Neuron (in vitro differentiated cells): ENCODE measurements around the gene CRHR1.

Source experiments
- H2AFZ ChIP-seq: one replicate; pipeline ENCODE4 v1.6.1; 2013; ENCODE audit warnings: low read depth, mild to moderate bottlenecking, inconsistent platforms, low read length, moderate library complexity
- H3K27me3 ChIP-seq: one replicate; pipeline ENCODE4 v1.6.1; 2013; ENCODE audit warnings: low read length; ENCODE audit not compliant: insufficient read depth
- H3K36me3 ChIP-seq: one replicate; pipeline ENCODE4 v1.6.1; 2013; ENCODE audit warnings: low read length; ENCODE audit not compliant: insufficient read depth
- H3K4me1 ChIP-seq: one replicate; pipeline ENCODE4 v1.6.1; 2013; ENCODE audit warnings: low read length; ENCODE audit not compliant: insufficient read depth
- H3K4me3 ChIP-seq: 2 replicates; pipeline ENCODE4 v1.5.1; 2013; ENCODE audit warnings: mild to moderate bottlenecking, low read length, moderate library complexity
- H3K9me3 ChIP-seq: one replicate; pipeline ENCODE4 v1.6.1; 2013; ENCODE audit warnings: low read length

CRHR1 gene

GRCh38 chr17:45839442-45839841 is 55.3 kb downstream of the CRHR1 start:
- no peak overlapping the region for H2AFZ ChIP-seq
- H3K36me3 ChIP-seq, result no peaks in the 10 kb centered on the region
- peaks cover 37% of the 10 kb centered on the region for H3K27me3 ChIP-seq

GRCh38 chr17:45841186-45841585 is 57.1 kb downstream of the CRHR1 start:
- H3K4me1 ChIP-seq, result no peaks in the 10 kb centered on the region
- H3K27me3 ChIP-seq, result peaks cover 22% of the 10 kb centered on the region
- no peaks in the 10 kb centered on the region for H3K9me3 ChIP-seq
- no peak overlapping the region for H3K4me3 ChIP-seq
- H3K36me3 ChIP-seq, result no peaks in the 10 kb centered on the region
- no peak overlapping the region for H2AFZ ChIP-seq

More at GRCh38 chr17:45839442-45839841, 55.3 kb downstream of the CRHR1 start:
- Histone ChIP-seq H3K9me3 (no peaks in the 10 kb centered on the region), H3K4me1 (no peaks in the 10 kb centered on the region), H3K4me3 (no peak overlapping the region)

- no peaks in the 10 kb centered on the region for H3K9me3 ChIP-seq
- H3K36me3 ChIP-seq, result no peaks in the 10 kb centered on the region
- no peaks in the 10 kb centered on the region for H3K4me1 ChIP-seq
- peaks cover 15% of the 10 kb centered on the region for H3K27me3 ChIP-seq
- H3K4me3 ChIP-seq, result no peak overlapping the region
- no peak overlapping the region for H2AFZ ChIP-seq
Observed at GRCh38 chr17:45841883-45842525, 57.9 kb downstream of the CRHR1 start.

- Histone ChIP-seq H3K27me3 (peaks cover 5% of the 10 kb centered on the region), H2AFZ (no peak overlapping the region), H3K4me1 (no peaks in the 10 kb centered on the region)
Observed at GRCh38 chr17:45843722-45844121, 59.6 kb downstream of the CRHR1 start.

GRCh38 chr17:45844695-45845375 is 60.7 kb downstream of the CRHR1 start, which contains the start of gene SPPL2C:
Gene SPPL2C (plus strand): TSS chr17:45844881. CDS start chr17:45844907, 26 bp downstream.
- H3K36me3 ChIP-seq, result no peaks in the 10 kb centered on the region
- H3K4me1 ChIP-seq, result no peaks in the 10 kb centered on the region
- H2AFZ ChIP-seq, result no peak within 1 kb of the TSS
- no peak within 1 kb of the TSS for H3K4me3 ChIP-seq
- H3K27me3 ChIP-seq, result peaks cover 5% of the 10 kb centered on the region
- no peaks in the 10 kb centered on the region for H3K9me3 ChIP-seq

More at GRCh38 chr17:45843722-45844121, 59.6 kb downstream of the CRHR1 start:
- Histone ChIP-seq H3K4me3 (no peak overlapping the region), H3K36me3 (no peaks in the 10 kb centered on the region), H3K9me3 (no peaks in the 10 kb centered on the region)

- H3K4me3 ChIP-seq, result no peak overlapping the region
Observed at GRCh38 chr17:45845376-45846185, 61.5 kb downstream of the CRHR1 start.

GRCh38 chr17:45846223-45846622 is 62.1 kb downstream of the CRHR1 start:
- no peaks in the 10 kb centered on the region for H3K9me3 ChIP-seq
- no peak overlapping the region for H2AFZ ChIP-seq
- no peak overlapping the region for H3K4me3 ChIP-seq
- no peaks in the 10 kb centered on the region for H3K36me3 ChIP-seq
- H3K27me3 ChIP-seq, result peaks cover 7% of the 10 kb centered on the region
- no peaks in the 10 kb centered on the region for H3K4me1 ChIP-seq

More at GRCh38 chr17:45845376-45846185, 61.5 kb downstream of the CRHR1 start:
- peaks cover 5% of the 10 kb centered on the region for H3K27me3 ChIP-seq
- no peaks in the 10 kb centered on the region for H3K4me1 ChIP-seq
- no peaks in the 10 kb centered on the region for H3K9me3 ChIP-seq
- no peaks in the 10 kb centered on the region for H3K36me3 ChIP-seq
- no peak overlapping the region for H2AFZ ChIP-seq

GRCh38 chr17:45846646-45847045 is 62.5 kb downstream of the CRHR1 start:
- H3K36me3 ChIP-seq, result no peaks in the 10 kb centered on the region
- H3K27me3 ChIP-seq, result peaks cover 7% of the 10 kb centered on the region
- H2AFZ ChIP-seq, result no peak overlapping the region
- no peaks in the 10 kb centered on the region for H3K9me3 ChIP-seq
- no peak overlapping the region for H3K4me3 ChIP-seq
- no peaks in the 10 kb centered on the region for H3K4me1 ChIP-seq

- no peaks in the 10 kb centered on the region for H3K36me3 ChIP-seq
Observed at GRCh38 chr17:45847101-45847500, 63.0 kb downstream of the CRHR1 start.

GRCh38 chr17:45847747-45848146 is 63.6 kb downstream of the CRHR1 start:
- peaks cover 2% of the 10 kb centered on the region for H3K27me3 ChIP-seq
- H3K4me3 ChIP-seq, result no peak overlapping the region
- H3K36me3 ChIP-seq, result no peaks in the 10 kb centered on the region

More at GRCh38 chr17:45847101-45847500, 63.0 kb downstream of the CRHR1 start:
- Histone ChIP-seq H3K9me3 (no peaks in the 10 kb centered on the region), H3K27me3 (peaks cover 3% of the 10 kb centered on the region), H3K4me3 (no peak overlapping the region), H2AFZ (no peak overlapping the region), H3K4me1 (no peaks in the 10 kb centered on the region)

GRCh38 chr17:45848405-45848804 is 64.3 kb downstream of the CRHR1 start:
- Histone ChIP-seq H2AFZ (no peak overlapping the region), H3K4me1 (no peaks in the 10 kb centered on the region), H3K4me3 (no peak overlapping the region), H3K9me3 (no peaks in the 10 kb centered on the region), H3K36me3 (no peaks in the 10 kb centered on the region), H3K27me3 (peaks cover 2% of the 10 kb centered on the region)

More at GRCh38 chr17:45847747-45848146, 63.6 kb downstream of the CRHR1 start:
- Histone ChIP-seq H3K9me3 (no peaks in the 10 kb centered on the region), H2AFZ (no peak overlapping the region), H3K4me1 (no peaks in the 10 kb centered on the region)

- Histone ChIP-seq H3K4me1 (no peaks in the 10 kb centered on the region), H3K36me3 (no peaks in the 10 kb centered on the region), H3K4me3 (no peak overlapping the region), H3K9me3 (no peaks in the 10 kb centered on the region), H2AFZ (no peak overlapping the region), H3K27me3 (peaks cover 2% of the 10 kb centered on the region)
Observed at GRCh38 chr17:45848868-45849535, 64.9 kb downstream of the CRHR1 start.
